ENCODE data around the gene SH2D3C. TPM values are rescaled to one million over a fixed set of nuclear protein-coding genes. Genes with fewer than 3 reads are reported as not detected.

Gene SH2D3C
- total RNA-seq, 1 donor from 2014 or later, result 137 TPM

GRCh38 chr9:127720865-127721227 lies 57.6 kb downstream of the SH2D3C start:
- no peak overlapping the region for H3K27ac Mint-ChIP-seq (ENCODE audit: unreplicated experiment)
- H3K27me3 Mint-ChIP-seq (ENCODE audit: unreplicated experiment), result peaks cover 9% of the 10 kb centered on the region
- no peaks in the 10 kb centered on the region for H3K9me3 Mint-ChIP-seq (ENCODE audit: unreplicated experiment)
- DNase-seq (ENCODE audit: low spot score), result no peak
- H3K4me3 Mint-ChIP-seq (ENCODE audit: unreplicated experiment), result no peak overlapping the region
- H3K36me3 Mint-ChIP-seq (ENCODE audit: low read depth, unreplicated experiment), result no peaks in the 10 kb centered on the region
- TF ChIP-seq, protein P1, sequence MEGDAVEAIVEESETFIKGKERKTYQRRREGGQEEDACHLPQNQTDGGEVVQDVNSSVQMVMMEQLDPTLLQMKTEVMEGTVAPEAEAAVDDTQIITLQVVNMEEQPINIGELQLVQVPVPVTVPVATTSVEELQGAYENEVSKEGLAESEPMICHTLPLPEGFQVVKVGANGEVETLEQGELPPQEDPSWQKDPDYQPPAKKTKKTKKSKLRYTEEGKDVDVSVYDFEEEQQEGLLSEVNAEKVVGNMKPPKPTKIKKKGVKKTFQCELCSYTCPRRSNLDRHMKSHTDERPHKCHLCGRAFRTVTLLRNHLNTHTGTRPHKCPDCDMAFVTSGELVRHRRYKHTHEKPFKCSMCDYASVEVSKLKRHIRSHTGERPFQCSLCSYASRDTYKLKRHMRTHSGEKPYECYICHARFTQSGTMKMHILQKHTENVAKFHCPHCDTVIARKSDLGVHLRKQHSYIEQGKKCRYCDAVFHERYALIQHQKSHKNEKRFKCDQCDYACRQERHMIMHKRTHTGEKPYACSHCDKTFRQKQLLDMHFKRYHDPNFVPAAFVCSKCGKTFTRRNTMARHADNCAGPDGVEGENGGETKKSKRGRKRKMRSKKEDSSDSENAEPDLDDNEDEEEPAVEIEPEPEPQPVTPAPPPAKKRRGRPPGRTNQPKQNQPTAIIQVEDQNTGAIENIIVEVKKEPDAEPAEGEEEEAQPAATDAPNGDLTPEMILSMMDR (IDR thresholded peaks at IDR 0.05; ENCODE audit: unreplicated experiment), result no peak
- H3K4me1 Mint-ChIP-seq (ENCODE audit: unreplicated experiment), result peaks cover 16% of the 10 kb centered on the region

DNA sequence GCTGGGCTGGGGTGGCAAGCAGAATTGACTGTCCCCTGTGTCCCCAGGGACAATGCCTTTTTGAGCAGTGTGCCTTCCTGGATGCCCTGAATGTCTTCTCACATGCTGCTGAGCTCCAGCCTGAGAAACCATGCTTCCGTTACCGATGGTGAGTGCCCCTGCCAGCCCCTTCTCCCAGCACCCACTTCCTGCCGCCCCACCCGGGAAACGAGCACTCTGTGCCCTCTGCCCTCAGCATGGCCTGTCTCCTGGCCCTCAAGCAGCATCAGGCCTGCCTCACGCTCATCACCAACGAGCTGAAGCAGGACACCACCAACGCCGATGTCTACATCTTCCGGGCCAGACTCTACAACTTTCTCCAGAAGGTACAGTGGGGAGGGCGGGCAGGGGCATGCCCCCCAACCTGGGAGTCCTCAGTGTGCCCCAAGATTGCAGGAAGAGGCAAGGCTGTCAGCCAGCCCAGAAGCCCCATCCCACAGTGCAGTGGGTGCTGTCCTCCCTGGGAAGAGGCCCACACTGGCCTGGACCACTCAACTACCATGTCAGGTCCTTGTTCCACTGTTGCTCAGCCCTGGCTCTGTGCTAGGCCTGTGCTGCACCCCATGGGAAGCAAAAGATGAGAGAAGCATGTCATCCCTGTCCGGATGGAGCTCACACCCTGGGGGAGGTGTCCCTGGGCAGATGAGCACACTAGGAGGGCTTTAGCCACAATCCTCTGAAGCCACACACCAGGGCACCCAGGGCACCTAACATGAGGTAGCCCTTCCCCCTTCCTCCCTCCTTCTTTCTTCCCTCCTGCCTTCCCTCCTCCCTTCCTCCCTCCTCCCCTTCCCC lies 58.2 kb downstream of the SH2D3C start:
- TF ChIP-seq, protein P1 (IDR thresholded peaks at IDR 0.05; ENCODE audit: unreplicated experiment), result no peak
- Mint-ChIP-seq H3K4me1 (ENCODE audit: unreplicated experiment) (peaks cover 16% of the 10 kb centered on the region), H3K4me3 (ENCODE audit: unreplicated experiment) (no peak overlapping the region), H3K9me3 (ENCODE audit: unreplicated experiment) (no peaks in the 10 kb centered on the region), H3K36me3 (ENCODE audit: low read depth, unreplicated experiment) (no peaks in the 10 kb centered on the region), H3K27me3 (ENCODE audit: unreplicated experiment) (peaks cover 9% of the 10 kb centered on the region), H3K27ac (ENCODE audit: unreplicated experiment) (no peak overlapping the region)
- no peak for DNase-seq (ENCODE audit: low spot score)

DNA sequence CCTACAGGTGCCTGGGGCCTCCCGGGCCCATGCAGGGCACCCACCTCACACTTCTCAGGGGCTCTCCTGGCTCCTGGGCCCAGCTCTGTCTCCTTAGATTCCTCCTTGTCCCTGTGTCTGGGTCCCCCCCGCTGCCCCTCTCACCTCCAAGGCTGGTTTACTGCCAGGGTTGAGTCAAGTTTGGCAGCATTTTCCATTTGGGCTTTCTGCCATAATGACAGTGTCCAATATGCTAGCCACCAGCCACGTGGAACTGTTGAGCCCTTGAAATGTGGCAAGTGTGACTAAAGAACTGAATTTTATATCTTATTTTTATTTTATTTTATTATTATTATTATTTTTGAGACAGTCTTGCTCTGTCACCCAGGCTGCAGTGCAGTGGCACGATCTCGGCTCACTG lies 60.7 kb downstream of the SH2D3C start:
- TF ChIP-seq, protein P1 (IDR thresholded peaks at IDR 0.05; ENCODE audit: unreplicated experiment), result no peak
- no peaks in the 10 kb centered on the region for H3K9me3 Mint-ChIP-seq (ENCODE audit: unreplicated experiment)
- no peak overlapping the region for H3K27ac Mint-ChIP-seq (ENCODE audit: unreplicated experiment)
- peaks cover 6% of the 10 kb centered on the region for H3K4me1 Mint-ChIP-seq (ENCODE audit: unreplicated experiment)
- no peak for DNase-seq (ENCODE audit: low spot score)
- peaks cover 11% of the 10 kb centered on the region for H3K27me3 Mint-ChIP-seq (ENCODE audit: unreplicated experiment)
- H3K36me3 Mint-ChIP-seq (ENCODE audit: low read depth, unreplicated experiment), result no peaks in the 10 kb centered on the region
- no peak overlapping the region for H3K4me3 Mint-ChIP-seq (ENCODE audit: unreplicated experiment)

DNA sequence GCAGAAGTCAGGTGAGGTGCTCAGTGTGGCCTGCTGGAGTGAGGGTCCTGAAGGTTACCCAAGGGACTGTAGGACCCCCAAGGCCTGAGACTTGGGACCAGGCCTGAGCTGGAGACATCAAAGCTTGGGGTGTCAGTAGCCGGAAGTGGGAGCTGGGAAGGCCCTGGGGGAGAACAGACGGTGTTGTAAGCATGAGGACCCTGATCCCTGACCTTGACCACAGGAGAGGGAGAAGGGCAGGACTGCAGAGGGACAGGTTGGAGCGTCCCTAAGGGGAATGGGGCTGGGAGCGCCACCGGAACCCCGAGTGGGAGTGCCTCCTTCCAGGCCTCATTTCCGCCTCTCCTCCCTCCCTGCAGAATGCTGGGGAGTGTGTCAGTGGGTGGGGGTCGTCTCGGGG lies 62.1 kb downstream of the SH2D3C start:
- Mint-ChIP-seq H3K9me3 (ENCODE audit: unreplicated experiment) (no peaks in the 10 kb centered on the region), H3K27me3 (ENCODE audit: unreplicated experiment) (peaks cover 11% of the 10 kb centered on the region), H3K4me1 (ENCODE audit: unreplicated experiment) (peaks cover 6% of the 10 kb centered on the region), H3K4me3 (ENCODE audit: unreplicated experiment) (peak overlapping the region; percentile 95), H3K36me3 (ENCODE audit: low read depth, unreplicated experiment) (no peaks in the 10 kb centered on the region), H3K27ac (ENCODE audit: unreplicated experiment) (peak overlapping the region; percentile 86)
- DNase-seq (ENCODE audit: low spot score), result no peak
- TF ChIP-seq, protein P1 (IDR thresholded peaks at IDR 0.05; ENCODE audit: unreplicated experiment), result no peak
